ENCODE measurements around the gene JMJD8.

JMJD8 gene

GRCh38 chr16:684071-684794 is at the start of gene JMJD8:
Gene JMJD8 (minus strand): TSS chr16:684334. CDS start chr16:684319, 15 bp downstream.
- DNase-seq (ENCODE audit: low read depth) = peak; percentile 77

- no peak for DNase-seq (ENCODE audit: low read depth)
These were observed 49.5 kb upstream of the JMJD8 start for GRCh38 chr16:733382-734207.

- DNase-seq (ENCODE audit: low read depth) = no peak
These were observed 48.8 kb upstream of the JMJD8 start for GRCh38 chr16:732936-733335.

- DNase-seq (ENCODE audit: low read depth) = no peak
These were observed 48.2 kb upstream of the JMJD8 start for GRCh38 chr16:732332-732731.

GRCh38 chr16:730666-731509 is 46.8 kb upstream of the JMJD8 start:
- DNase-seq (ENCODE audit: low read depth) = no peak

- DNase-seq (ENCODE audit: low read depth) = no peak
These were observed 45.9 kb upstream of the JMJD8 start for GRCh38 chr16:729768-730665.

- DNase-seq (ENCODE audit: low read depth) = no peak
These were observed 45.0 kb upstream of the JMJD8 start for GRCh38 chr16:728890-729744.

- peak; percentile 69 for DNase-seq (ENCODE audit: low read depth)
These were observed 44.2 kb upstream of the JMJD8 start for GRCh38 chr16:728131-728889.

GRCh38 chr16:727291-727977 is 43.3 kb upstream of the JMJD8 start:
- DNase-seq (ENCODE audit: low read depth) = no peak

GRCh38 chr16:726438-727290 is 42.5 kb upstream of the JMJD8 start, which contains the start of the genes CCDC78 and HAGHL:
Gene CCDC78 (minus strand): TSS chr16:726443. CDS start chr16:726367, 76 bp downstream.
Gene HAGHL (plus strand): TSS chr16:727106. CDS start chr16:727510, 404 bp downstream.
- DNase-seq (ENCODE audit: low read depth) = peak; percentile 45

- no peak for DNase-seq (ENCODE audit: low read depth)
These were observed 42.0 kb upstream of the JMJD8 start for GRCh38 chr16:726188-726437.

- DNase-seq (ENCODE audit: low read depth) = no peak
These were observed 41.5 kb upstream of the JMJD8 start for GRCh38 chr16:725463-726187.

- DNase-seq (ENCODE audit: low read depth) = no peak
These were observed 40.9 kb upstream of the JMJD8 start for GRCh38 chr16:725041-725376.

GRCh38 chr16:724188-725040 is 40.3 kb upstream of the JMJD8 start:
- DNase-seq (ENCODE audit: low read depth) = no peak

- DNase-seq (ENCODE audit: low read depth) = no peak
These were observed 39.6 kb upstream of the JMJD8 start for GRCh38 chr16:723695-724094.

- DNase-seq (ENCODE audit: low read depth) = no peak
These were observed 38.9 kb upstream of the JMJD8 start for GRCh38 chr16:722835-723633.
